Vagina (tissue), 2 donors: Measurements from ENCODE around the gene CSTPP1.

Source experiments
- POLR2A ChIP-seq, 2 donors: fragments of 450-650 bp; IDR thresholded peaks; one replicate each; pipeline ENCODE4 v1.6.1; 2017; ENCODE audit warnings: antibody characterized with exemption in 2 of 2, mild to moderate bottlenecking in 2 of 2, moderate library complexity in 2 of 2
- POLR2AphosphoS5 ChIP-seq, 2 donors: sonication (generic); formaldehyde crosslinking; IDR thresholded peaks; one replicate each; pipeline ENCODE4 v1.9.0; 2017; ENCODE audit warnings: antibody characterized with exemption in 2 of 2, mild to moderate bottlenecking in 2 of 2, low read depth in 1 of 2; ENCODE audit not compliant: insufficient read depth in 1 of 2

DNA sequence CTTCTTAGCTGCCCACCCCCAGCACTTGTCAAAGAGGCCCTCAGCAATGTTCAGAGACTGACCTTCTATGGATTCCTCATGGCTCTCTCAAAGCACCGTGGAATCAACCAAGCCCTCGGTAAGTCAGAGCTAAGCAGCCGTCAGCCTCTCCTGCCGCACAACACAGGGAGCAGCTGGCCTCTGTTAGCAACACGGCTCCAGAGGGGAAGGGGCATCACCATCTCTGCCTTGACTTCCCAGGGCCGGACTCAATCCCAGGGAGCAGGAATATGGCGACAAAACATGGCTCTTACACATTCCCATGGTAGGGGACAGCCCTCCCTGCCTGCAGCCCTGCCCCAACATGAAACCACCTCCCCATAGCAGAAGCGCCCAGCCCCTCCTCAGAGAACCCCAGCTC lies 221.2 kb downstream of the CSTPP1 start:
- no peak for TF ChIP-seq POLR2AphosphoS5 (IDR thresholded peaks at IDR 0.05; ENCODE audit: insufficient read depth in 1 of 2, low read depth in 1 of 2)
- TF ChIP-seq POLR2A (IDR thresholded peaks at IDR 0.05) = no peak
